ENCODE measurements around the gene FKBP3.
"Not testable (repeated sequence)": the region's sequence is repeated elsewhere in the genome, so short reads cannot be mapped to it uniquely, and the experiment has no call there.

Gene FKBP3

DNA sequence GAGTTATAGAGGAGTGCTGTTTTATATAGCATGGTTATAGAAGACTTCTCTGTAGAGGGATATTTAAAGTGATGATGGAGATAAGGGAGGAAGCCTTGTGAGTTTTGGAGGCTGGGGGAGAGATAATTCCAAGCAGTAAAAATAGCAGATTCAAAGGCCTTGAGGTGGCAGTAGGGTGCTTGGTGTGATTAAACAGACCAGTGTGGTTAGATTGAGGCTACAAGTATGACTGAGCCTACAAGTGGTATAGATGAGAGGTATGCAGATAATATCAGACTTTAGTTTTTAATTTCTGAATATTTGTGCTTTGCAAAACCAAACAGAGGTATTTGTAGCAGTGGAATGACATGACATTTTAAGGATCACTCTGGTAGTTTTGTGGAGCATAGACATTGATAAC lies 21.8 kb upstream of the FKBP3 start:
- no peaks in the 10 kb centered on the region for H3K9me3 ChIP-seq
- H3K4me3 ChIP-seq: no peak overlapping the region
- no peaks in the 10 kb centered on the region for H3K27me3 ChIP-seq
- TF ChIP-seq, protein P1, sequence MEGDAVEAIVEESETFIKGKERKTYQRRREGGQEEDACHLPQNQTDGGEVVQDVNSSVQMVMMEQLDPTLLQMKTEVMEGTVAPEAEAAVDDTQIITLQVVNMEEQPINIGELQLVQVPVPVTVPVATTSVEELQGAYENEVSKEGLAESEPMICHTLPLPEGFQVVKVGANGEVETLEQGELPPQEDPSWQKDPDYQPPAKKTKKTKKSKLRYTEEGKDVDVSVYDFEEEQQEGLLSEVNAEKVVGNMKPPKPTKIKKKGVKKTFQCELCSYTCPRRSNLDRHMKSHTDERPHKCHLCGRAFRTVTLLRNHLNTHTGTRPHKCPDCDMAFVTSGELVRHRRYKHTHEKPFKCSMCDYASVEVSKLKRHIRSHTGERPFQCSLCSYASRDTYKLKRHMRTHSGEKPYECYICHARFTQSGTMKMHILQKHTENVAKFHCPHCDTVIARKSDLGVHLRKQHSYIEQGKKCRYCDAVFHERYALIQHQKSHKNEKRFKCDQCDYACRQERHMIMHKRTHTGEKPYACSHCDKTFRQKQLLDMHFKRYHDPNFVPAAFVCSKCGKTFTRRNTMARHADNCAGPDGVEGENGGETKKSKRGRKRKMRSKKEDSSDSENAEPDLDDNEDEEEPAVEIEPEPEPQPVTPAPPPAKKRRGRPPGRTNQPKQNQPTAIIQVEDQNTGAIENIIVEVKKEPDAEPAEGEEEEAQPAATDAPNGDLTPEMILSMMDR (IDR thresholded peaks at IDR 0.05): no peak
- intact Hi-C loops (cut with DNase I; ENCODE audit: low total_unique reads): no loop called here
- peaks cover 0 to 3% (median 0%) of the 10 kb centered on the region in 3 donors for H3K36me3 ChIP-seq
- no peak for DNase-seq
- H3K4me1 ChIP-seq: no peaks in the 10 kb centered on the region
- no peak overlapping the region for H3K27ac ChIP-seq

DNA sequence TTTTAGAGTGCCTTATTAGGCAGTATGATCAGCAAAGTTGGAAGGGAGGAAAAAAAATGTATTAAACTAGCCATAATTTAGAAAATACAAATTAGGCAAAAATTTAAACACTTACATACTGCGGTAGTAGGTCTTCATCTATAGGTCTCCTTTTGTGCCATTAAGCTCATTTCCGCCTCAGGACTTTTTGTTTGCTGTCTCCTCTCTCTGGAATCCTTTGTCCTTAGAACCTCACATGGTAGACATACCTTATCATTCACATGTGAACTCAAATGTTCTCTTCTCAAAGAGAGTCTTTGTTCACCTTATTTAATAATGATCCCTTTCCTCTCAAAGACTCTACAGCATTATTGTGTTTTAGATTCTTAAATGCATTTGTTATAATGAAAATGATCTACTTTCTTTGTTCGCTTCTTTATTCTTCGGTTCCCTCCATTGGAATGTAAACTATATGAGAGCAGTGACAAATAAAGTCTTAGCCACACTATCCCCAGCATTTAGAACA lies 16.2 kb upstream of the FKBP3 start:
- H3K36me3 ChIP-seq: peaks cover 0 to 8% (median 3%) of the 10 kb centered on the region in 3 donors
- H3K27me3 ChIP-seq: no peaks in the 10 kb centered on the region
- no peak overlapping the region for H3K4me3 ChIP-seq
- H3K4me1 ChIP-seq: no peaks in the 10 kb centered on the region
- no peak overlapping the region for H3K27ac ChIP-seq
- no peaks in the 10 kb centered on the region for H3K9me3 ChIP-seq
- TF ChIP-seq, protein P1 (IDR thresholded peaks at IDR 0.05): no peak
- intact Hi-C loops (cut with DNase I; ENCODE audit: low total_unique reads): no loop called here
- no peak for DNase-seq

DNA sequence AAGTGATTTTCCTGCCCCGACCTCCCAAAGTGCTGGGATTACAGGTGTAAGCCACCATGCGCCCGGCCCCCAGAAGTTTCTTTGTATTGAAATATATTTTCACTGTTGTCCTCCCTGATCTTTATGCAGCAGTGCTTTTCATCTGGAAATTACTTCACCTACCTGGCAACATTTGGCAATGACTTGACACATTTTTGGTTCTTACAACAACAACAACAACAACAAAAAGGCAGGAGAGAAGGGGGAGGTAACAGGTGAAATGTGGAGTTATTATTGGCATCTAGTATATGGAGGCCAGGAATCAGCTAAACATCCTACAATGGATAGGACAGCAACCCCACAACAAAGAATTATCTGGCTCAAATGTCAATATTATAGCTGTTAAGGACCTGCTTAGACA lies 15.3 kb upstream of the FKBP3 start:
- H3K9me3 ChIP-seq: no peaks in the 10 kb centered on the region
- H3K27me3 ChIP-seq: no peaks in the 10 kb centered on the region
- peaks cover 0 to 8% (median 6%) of the 10 kb centered on the region in 3 donors for H3K36me3 ChIP-seq
- TF ChIP-seq, protein P1 (IDR thresholded peaks at IDR 0.05): no peak
- DNase-seq: no peak
- no peak overlapping the region for H3K27ac ChIP-seq
- intact Hi-C loops (cut with DNase I; ENCODE audit: low total_unique reads): no loop called here
- H3K4me3 ChIP-seq: no peak overlapping the region
- no peaks in the 10 kb centered on the region for H3K4me1 ChIP-seq

DNA sequence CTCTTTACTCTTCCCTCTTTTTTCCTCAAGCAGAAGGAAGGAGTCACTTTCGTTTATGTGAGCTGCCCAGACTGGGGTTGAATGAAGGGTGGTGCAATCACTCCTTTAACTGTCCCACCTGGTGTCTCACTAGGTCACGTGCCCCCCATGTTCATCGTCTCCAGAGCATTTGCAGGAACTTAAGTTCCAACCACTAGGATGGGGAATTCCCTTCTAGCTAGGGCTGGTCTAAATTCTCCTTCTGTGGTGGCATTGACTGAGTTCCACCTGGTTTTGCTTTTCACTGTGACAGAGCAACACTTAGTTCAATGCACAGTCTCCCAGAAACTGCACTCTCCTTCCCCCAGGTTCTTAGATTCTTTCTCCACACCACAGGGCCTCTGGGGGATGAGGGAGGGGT lies 10.9 kb upstream of the FKBP3 start:
- DNase-seq: no peak
- TF ChIP-seq, protein P1 (IDR thresholded peaks at IDR 0.05): no peak
- Histone ChIP-seq H3K27ac (no peak overlapping the region), H3K36me3 (peaks cover 0 to 8% (median 4%) of the 10 kb centered on the region in 3 donors), H3K4me1 (no peaks in the 10 kb centered on the region), H3K9me3 (no peaks in the 10 kb centered on the region), H3K27me3 (no peaks in the 10 kb centered on the region), H3K4me3 (no peak overlapping the region)
- intact Hi-C loops (cut with DNase I; ENCODE audit: low total_unique reads): no loop called here

DNA sequence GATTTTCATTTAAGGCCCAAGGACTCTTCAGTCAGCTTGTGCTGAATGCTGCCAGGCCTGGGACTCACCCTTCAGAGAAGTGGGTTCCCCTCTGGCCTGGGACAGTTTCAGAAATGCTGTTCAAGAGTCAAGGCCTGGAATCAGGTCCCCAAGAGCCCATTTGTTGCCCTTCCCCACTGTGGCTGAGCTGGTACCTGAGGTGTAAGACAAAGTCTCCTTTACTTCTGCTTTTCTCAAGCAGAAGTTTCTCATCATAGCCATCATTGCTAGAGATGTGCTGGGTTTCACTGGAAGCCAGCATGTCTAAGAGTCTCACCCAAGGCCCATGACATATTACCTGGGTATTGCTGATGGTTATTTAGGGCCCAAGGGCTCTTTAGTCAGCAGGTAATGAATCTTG lies 10.4 kb upstream of the FKBP3 start:
- no peaks in the 10 kb centered on the region for H3K27me3 ChIP-seq
- intact Hi-C loops (cut with DNase I; ENCODE audit: low total_unique reads): no loop called here
- H3K4me3 ChIP-seq: no peak overlapping the region
- no peak overlapping the region for H3K27ac ChIP-seq
- no peaks in the 10 kb centered on the region for H3K9me3 ChIP-seq
- TF ChIP-seq, protein P1 (IDR thresholded peaks at IDR 0.05): no peak
- no peaks in the 10 kb centered on the region for H3K4me1 ChIP-seq
- H3K36me3 ChIP-seq: peaks cover 0 to 6% (median 4%) of the 10 kb centered on the region in 3 donors
- DNase-seq: no peak

DNA sequence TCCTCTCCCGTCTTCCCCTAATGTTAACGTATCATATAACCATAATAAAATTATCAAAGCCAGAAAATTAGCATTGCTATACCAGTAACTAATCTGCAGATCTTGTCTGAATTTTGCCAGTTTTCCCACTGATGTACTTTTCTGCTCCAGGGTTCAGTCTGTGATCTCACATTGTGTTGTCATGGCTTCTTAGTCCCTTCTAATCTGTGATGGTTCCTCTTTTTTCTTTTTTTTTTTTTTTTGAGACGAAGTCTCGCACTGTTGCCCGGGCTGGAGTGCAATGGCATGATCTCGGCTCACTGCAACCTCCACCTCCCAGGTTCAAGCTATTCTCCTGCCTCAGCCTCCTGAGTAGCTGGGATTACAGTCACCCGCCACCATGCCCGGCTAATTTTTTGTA lies 7.8 kb upstream of the FKBP3 start:
- peaks cover 0 to 14% (median 4%) of the 10 kb centered on the region in 4 donors for H3K4me1 ChIP-seq
- H3K27me3 ChIP-seq; intact Hi-C loops (cut with DNase I; ENCODE audit: low total_unique reads); DNase-seq; H3K27ac ChIP-seq; H3K9me3 ChIP-seq; H3K36me3 ChIP-seq; H3K4me3 ChIP-seq: not testable (repeated sequence)
